OCI-LY3 (cell line): Measurements from ENCODE around the gene KIF3C.

Source experiments
- H2AFZ ChIP-seq: fragments of 200-600, 300-600 bp; shearing (Covaris generic); 2 replicates; pipeline ENCODE4 v1.6.0; 2014; ENCODE audit warnings: antibody characterized with exemption, low read depth, low read length
- H3K27ac ChIP-seq: fragments of 200-600, 300-600 bp; sonication (generic); 2 replicates; pipeline ENCODE4 v1.5.1; 2014; ENCODE audit warnings: mild to moderate bottlenecking, low read length, moderate library complexity, mixed read lengths
- H3K27me3 ChIP-seq: fragments of 200-600, 300-600 bp; sonication (generic); 2 replicates; pipeline ENCODE4 v1.6.1; 2014; ENCODE audit warnings: low read depth, low read length, mixed read lengths
- H3K36me3 ChIP-seq: fragments of 200-600, 300-600 bp; sonication (generic); replicated peaks from 2 replicates; pipeline ENCODE3; 2014; ENCODE audit warnings: low read depth, low read length, mixed read lengths
- H3K4me1 ChIP-seq: fragments of 300-600, 200-600 bp; sonication (generic); 2 replicates; pipeline ENCODE4 v1.6.1; 2014; ENCODE audit warnings: low read length, mixed read lengths
- H3K4me2 ChIP-seq: fragments of 200-600, 300-600 bp; sonication (generic); 2 replicates; pipeline ENCODE4 v1.6.1; 2014; ENCODE audit warnings: low read length, mixed read lengths
- H3K4me3 ChIP-seq: fragments of 300-600, 200-600 bp; sonication (generic); 2 replicates; pipeline ENCODE4 v1.5.1; 2014; ENCODE audit warnings: antibody characterized with exemption, mild to moderate bottlenecking, low read length, moderate library complexity
- H3K79me2 ChIP-seq: fragments of 300-600, 200-600 bp; shearing (Covaris generic); 2 replicates; pipeline ENCODE4 v1.6.1; 2014; ENCODE audit warnings: mild to moderate bottlenecking, low read length, mixed read lengths
- H3K9ac ChIP-seq: fragments of 300-600, 200-600 bp; shearing (Covaris generic); 2 replicates; pipeline ENCODE4 v1.6.0; 2014; ENCODE audit warnings: mild to moderate bottlenecking, low read length, moderate library complexity
- H3K9me3 ChIP-seq: fragments of 200-600, 300-600 bp; shearing (Covaris generic); 2 replicates; pipeline ENCODE4 v1.6.1; 2014; ENCODE audit warnings: low read length, mixed read lengths; ENCODE audit not compliant: insufficient read depth
- H4K20me1 ChIP-seq: fragments of 200-600, 300-600 bp; sonication (generic); 2 replicates; pipeline ENCODE4 v1.6.1; 2016; ENCODE audit warnings: low read length, mixed read lengths; ENCODE audit not compliant: insufficient read depth
- EZH2phosphoT487 ChIP-seq: fragments of 200-600 bp; shearing (Covaris generic); IDR thresholded peaks from 2 replicates; pipeline ENCODE4 v1.6.1; 2018; ENCODE audit warnings: antibody characterized with exemption, mixed run types, low read depth
- TF ChIP-seq, protein P1 (sequence below): fragments of 200-600, 300-600 bp; sonication (generic); IDR thresholded peaks from 2 replicates; pipeline ENCODE4 v1.5.1; 2014; ENCODE audit warnings: antibody characterized with exemption, low read length, low read depth

Gene KIF3C

DNA sequence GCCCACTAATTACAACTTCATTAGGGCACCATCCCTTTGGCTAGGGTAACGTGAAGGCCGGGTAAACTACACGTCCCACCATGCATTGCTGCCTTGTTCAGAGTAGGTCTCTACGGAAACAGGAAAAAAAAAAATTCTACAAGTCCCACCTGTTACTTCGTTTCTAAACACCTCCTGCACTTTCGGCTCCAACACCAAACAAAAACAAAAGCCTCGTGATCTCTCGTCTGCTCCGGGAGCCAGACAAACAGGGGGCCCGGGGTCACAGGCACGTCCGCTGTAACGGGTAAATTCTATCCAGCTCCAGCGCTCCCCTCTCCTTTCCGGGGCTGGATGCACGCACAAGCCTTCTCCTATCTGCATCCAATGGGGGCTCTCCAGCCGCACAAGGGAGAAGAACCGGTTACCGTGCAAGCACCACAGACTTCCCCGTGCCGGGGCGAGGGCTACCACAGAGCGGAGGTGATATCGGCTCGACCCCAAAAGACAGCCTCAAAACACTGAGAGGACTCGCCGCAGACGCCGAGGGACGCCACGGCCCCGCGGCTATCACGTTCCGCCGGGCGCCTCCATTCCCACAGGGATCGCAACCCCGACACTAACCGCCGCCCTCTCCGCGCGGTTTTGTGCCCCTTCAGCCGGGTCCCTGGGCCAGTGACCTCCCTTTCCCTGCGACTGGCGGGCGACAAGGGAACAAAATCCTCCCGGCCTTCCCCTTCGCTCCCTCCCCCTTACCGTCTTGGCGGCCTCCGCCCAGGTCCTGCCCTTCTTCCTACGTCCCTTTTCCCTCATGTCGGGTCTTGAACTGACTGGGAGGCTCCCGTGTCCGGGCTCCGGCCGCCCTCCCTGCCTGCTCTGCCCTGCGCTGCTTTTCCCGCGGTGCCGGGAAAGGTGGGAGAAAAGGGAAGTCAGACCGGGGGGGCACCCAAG is 104.6 kb downstream of the KIF3C start:
- Histone ChIP-seq H3K27me3 (no peaks in the 10 kb centered on the region), H4K20me1 (peaks cover 11% of the 10 kb centered on the region), H3K9ac (peak overlapping the region; percentile 94), H3K27ac (peak overlapping the region; percentile 72), H3K4me2 (peak overlapping the region; percentile 95), H3K4me3 (peak overlapping the region; percentile 94), H3K79me2 (peaks cover 53% of the 10 kb centered on the region), H3K9me3 (no peaks in the 10 kb centered on the region), H3K36me3 (peaks cover 2% of the 10 kb centered on the region), H3K4me1 (peaks cover 14% of the 10 kb centered on the region), H2AFZ (peak overlapping the region; percentile 76)
- TF ChIP-seq, protein P1, sequence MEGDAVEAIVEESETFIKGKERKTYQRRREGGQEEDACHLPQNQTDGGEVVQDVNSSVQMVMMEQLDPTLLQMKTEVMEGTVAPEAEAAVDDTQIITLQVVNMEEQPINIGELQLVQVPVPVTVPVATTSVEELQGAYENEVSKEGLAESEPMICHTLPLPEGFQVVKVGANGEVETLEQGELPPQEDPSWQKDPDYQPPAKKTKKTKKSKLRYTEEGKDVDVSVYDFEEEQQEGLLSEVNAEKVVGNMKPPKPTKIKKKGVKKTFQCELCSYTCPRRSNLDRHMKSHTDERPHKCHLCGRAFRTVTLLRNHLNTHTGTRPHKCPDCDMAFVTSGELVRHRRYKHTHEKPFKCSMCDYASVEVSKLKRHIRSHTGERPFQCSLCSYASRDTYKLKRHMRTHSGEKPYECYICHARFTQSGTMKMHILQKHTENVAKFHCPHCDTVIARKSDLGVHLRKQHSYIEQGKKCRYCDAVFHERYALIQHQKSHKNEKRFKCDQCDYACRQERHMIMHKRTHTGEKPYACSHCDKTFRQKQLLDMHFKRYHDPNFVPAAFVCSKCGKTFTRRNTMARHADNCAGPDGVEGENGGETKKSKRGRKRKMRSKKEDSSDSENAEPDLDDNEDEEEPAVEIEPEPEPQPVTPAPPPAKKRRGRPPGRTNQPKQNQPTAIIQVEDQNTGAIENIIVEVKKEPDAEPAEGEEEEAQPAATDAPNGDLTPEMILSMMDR = no peak
- TF ChIP-seq EZH2phosphoT487 = no peak
